Fibroblast of skin of right biceps (primary cell): ENCODE results near the gene MEGF8.

Experiments
- DNase-seq: peaks from one replicate; pipeline ENCODE4 v3.0.0-alpha.2; 2013

Gene MEGF8

DNA sequence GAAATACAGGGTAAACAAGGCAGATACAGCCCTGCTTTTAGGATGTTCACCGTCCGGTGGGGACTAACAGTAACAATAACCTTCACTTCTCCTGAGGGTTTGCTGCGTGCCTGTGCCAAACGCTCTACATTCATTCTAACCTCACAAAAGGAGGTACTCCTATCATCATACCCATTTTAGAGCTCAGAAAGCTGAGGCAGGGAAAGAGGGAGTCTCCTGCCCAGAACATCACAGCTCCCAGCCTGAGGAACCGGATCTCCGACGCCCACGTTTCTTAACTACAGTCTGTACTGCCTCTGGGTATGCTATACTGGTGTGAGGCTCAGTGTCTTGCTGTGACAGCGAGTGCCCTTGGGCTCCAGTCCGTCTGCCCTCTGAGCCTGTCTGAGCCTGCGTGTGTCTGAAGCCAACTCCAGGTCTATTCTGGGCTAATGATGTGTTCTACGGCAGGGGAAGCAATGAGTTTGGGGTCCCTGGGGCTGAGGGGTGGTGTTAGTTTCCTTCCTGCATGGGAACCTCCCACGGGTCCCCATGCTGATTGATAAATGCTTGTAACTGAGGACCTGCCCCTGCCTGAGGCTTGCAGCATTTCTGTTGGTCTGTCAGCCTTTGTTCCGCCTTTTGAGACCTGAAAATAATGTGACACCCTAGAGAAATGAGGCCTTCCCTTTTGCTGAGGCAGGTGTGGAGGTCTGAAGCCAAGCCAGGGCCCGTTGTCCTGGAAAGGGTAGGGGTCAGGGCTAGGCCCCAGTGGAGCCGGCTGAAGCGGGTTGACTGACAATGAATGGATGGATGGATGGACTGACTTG, 96.9 kb downstream of the MEGF8 start:
- DNase-seq: no peak

DNA sequence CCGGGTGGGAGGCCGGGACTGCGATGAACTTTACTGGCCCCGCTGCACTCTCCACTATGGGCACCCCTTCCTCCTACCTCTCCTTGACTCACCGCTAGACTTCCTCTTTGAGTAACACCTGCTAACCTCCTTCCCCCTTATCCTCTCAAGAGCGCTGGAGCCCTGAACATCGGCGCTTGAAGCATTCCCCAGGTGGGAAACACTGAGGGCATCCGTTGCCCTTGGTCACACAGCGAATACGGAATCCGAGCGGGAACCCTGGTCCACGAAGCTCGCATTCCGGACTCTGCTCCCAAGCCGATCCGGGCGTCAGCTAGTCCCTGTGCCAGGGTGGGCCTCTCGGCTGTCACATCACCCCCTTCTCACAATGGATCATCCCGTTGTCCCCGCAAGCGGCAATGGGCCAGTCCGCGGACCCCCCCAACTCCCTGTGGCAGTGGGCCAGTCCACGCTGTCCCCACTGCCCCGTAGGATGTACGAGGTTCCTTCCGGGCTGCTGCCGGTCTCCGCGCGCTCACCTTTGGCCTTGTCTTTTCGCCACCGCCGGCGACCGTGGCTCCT, 97.5 kb downstream of the MEGF8 start:
- peak; percentile 46 for DNase-seq

DNA sequence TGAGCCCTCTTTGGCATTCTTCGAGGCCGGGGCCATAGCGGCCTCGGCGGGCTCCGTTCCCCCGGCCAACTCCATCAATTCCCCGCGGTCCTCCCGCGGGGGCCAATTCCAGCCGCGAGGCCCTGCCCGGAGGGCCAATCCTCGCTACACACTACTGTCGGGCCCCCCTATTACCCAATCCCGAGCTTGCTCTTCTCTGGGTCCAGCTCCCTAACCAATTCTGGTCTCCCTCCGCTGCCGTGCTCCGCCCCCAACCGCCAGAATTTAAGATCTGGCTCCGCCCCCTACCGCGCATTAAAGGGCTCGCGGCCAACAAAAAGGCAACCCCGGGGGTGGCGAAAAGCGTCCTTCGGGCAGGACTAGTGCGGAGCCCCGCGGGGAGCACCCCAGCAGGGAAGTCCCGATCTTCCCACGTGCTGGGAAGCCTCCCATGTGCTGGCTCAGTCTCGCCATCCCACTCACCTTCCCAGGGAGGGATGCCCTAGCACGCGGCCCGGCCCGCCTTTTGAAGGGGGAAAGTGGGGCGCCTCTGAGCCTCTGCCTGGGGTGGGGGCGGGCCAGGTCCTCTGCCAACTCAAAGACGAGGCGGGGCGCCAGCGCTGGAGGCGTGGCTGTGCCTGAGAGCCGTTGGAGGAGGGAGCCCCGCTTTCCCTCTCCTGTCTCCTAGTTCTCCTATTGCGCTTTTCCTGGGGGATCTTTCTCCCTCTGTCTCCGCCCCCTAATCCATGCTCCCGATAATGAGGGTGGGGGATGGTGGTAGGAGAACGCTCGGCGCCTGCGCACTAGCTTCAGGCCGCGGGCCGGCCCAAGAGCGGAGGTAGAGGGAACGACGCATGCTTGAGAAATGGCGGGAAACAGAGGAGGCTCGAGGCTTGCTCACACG, 98.3 kb downstream of the MEGF8 start:
- peak; percentile 96 for DNase-seq

DNA sequence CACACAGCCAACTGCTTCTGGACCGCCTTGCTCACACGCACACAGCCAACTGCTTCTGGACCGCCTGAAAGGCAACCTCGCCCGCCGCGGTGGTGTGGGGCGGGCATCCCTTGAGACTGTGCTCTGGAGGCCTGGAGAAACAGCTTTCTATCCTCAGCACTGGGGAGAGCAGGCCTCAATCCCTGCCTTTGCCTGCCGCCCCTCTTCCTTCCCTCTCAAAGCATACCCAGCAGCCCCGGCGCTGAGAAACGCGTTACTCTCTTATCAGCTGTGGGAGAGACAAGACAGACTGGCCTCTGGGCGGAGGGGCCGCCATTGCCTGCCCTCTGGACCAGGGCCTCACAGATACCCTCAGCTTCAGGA, 98.9 kb downstream of the MEGF8 start:
- no peak for DNase-seq

DNA sequence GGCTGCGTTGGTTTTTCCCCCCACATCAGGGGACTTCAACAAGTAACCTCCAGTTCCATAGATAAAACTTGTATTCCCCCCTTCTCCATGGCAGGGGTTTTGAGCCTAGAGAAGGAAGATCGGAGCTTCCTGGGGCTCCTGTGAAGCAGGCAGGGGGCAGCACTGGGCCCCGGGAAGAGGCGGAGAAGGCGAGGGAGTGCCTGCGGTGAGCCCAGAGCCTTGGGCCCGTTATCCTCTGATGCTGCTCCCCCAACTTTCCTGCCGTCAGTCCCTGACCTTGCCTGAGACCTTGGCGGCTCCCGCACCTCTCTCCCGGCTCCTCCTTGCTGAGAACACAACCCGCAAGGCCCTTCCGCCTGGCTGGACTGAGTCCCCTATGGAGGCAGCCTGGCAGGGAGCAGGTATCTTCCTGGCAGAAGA, 99.3 kb downstream of the MEGF8 start:
- no peak for DNase-seq

DNA sequence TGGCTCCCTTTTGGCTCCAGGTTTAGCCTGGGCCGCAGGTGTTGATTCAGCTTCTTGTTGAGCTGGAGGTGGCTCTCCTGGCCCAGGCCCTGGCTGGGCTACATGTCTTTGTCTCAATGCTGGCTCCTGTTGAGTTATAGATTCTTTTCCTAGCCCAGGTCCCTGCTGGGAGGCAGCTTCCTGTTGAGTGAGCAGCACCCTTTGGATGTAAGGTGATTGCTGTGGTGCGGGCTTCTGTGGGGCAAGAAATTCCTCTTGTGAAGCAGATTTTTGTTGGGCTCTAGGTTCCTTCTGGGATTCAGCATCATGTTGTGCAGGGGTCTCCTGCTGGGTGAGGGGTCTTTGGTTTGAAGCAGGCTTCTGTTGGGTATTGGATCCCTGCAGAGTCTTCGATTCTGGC, 101.2 kb downstream of the MEGF8 start:
- DNase-seq: no peak

DNA sequence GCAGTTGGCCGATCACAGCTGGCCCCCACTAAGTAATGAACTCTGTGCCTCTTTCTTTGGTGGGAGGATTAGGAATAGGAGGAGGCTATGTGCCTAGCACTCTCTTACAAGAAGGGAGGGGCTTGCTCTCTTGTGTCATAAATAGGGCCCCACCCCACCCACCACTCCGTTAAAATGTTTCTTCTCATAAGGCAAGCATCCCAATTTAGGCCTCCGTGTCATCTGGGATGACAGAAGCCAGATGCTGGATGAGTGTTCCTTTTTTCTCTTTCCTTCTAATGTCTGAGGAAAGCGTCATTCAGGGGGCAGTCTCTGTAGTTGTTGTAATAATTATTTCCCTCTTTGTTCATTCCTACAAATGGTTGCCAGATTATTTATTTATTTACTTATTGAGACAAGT, 101.9 kb downstream of the MEGF8 start, which contains the start of gene LIPE:
TSS of gene LIPE (minus strand) at position 76 of the 400 bp plus-strand sequence. CDS start 239 bp downstream, outside the sequence.
- peak; percentile 19 for DNase-seq
